GM23338 (cell line): ENCODE data around the gene ANKK1. TPM values are rescaled to one million over a fixed set of nuclear protein-coding genes. Genes with fewer than 3 reads are reported as not detected.

Source experiments
- ATAC-seq: fragments of 200-7000 bp; cut with Tn5 transposase; 3 replicates; pipeline ENCODE4 v1.9.1; 2020
- DNase-seq: peaks from one replicate; pipeline ENCODE4 v3.0.0-alpha.2; 2015; ENCODE audit warnings: low spot score
- H2AFZ ChIP-seq: fragments of 200-600 bp; sonication (generic); 2 replicates; pipeline ENCODE4 v1.8.0; 2016; ENCODE audit warnings: antibody characterized with exemption, mild to moderate bottlenecking, moderate library complexity
- H3F3A ChIP-seq: fragments of 200-600 bp; sonication (generic); replicated peaks from 2 replicates; pipeline ENCODE4 v1.8.0; 2017; ENCODE audit warnings: antibody characterized with exemption, mixed run types, low read depth
- H3K27ac ChIP-seq: fragments of 200-600 bp; sonication (generic); 2 replicates; pipeline ENCODE4 v1.6.1; 2016; ENCODE audit warnings: low read depth
- H3K27me3 ChIP-seq: fragments of 200-600 bp; sonication (generic); 2 replicates; pipeline ENCODE4 v1.8.0; 2016; ENCODE audit warnings: mild to moderate bottlenecking, mixed run types, moderate library complexity; ENCODE audit not compliant: insufficient read depth
- H3K36me3 ChIP-seq: fragments of 200-600 bp; sonication (generic); 2 replicates; pipeline ENCODE4 v1.8.0; 2016; ENCODE audit warnings: mild to moderate bottlenecking; ENCODE audit not compliant: insufficient read depth
- H3K4me1 ChIP-seq: fragments of 200-600 bp; sonication (generic); 2 replicates; pipeline ENCODE4 v1.8.0; 2016; ENCODE audit warnings: mild to moderate bottlenecking, moderate library complexity; ENCODE audit not compliant: insufficient read depth
- H3K4me2 ChIP-seq: fragments of 200-600 bp; sonication (generic); 2 replicates; pipeline ENCODE4 v1.7.1; 2017; ENCODE audit warnings: mixed run types
- H3K4me3 ChIP-seq: fragments of 200-600 bp; sonication (generic); 2 replicates; pipeline ENCODE4 v1.6.1; 2016; ENCODE audit warnings: mixed run types
- H3K79me2 ChIP-seq: fragments of 200-600 bp; sonication (generic); replicated peaks from 2 replicates; pipeline ENCODE4 v1.8.0; 2017; ENCODE audit warnings: mild to moderate bottlenecking; ENCODE audit not compliant: insufficient read depth
- H3K9me2 ChIP-seq: fragments of 200-600 bp; sonication (generic); 2 replicates; pipeline ENCODE4 v1.8.0; 2017; ENCODE audit not compliant: insufficient read depth
- H4K20me1 ChIP-seq: fragments of 200-600 bp; sonication (generic); replicated peaks from 2 replicates; pipeline ENCODE4 v1.8.0; 2017; ENCODE audit warnings: mild to moderate bottlenecking; ENCODE audit not compliant: insufficient read depth
- H3K27ac Mint-ChIP-seq: 2 replicates; pipeline ENCODE4 v1.8.0; 2020; ENCODE audit warnings: inconsistent platforms, mild to moderate bottlenecking, moderate library complexity, mixed read lengths
- H3K27me3 Mint-ChIP-seq: 3 replicates; pipeline ENCODE4 v1.8.0; 2022; ENCODE audit warnings: low read depth, mild to moderate bottlenecking, moderate library complexity, mixed read lengths, inconsistent platforms; ENCODE audit not compliant: insufficient read depth, poor library complexity
- H3K36me3 Mint-ChIP-seq: 3 replicates; pipeline ENCODE4 v1.8.0; 2021; ENCODE audit warnings: low read depth, mild to moderate bottlenecking, inconsistent platforms, moderate library complexity, mixed read lengths
- H3K4me1 Mint-ChIP-seq: 3 replicates; pipeline ENCODE4 v1.8.0; 2020; ENCODE audit warnings: mild to moderate bottlenecking, inconsistent platforms, mixed read lengths
- H3K4me3 Mint-ChIP-seq: 3 replicates; pipeline ENCODE4 v1.8.0; 2021; ENCODE audit warnings: moderate library complexity, mild to moderate bottlenecking, inconsistent platforms, mixed read lengths
- H3K9me3 Mint-ChIP-seq: 3 replicates; pipeline ENCODE4 v1.8.0; 2020; ENCODE audit warnings: moderate library complexity, mild to moderate bottlenecking, inconsistent platforms, mixed read lengths
- CREB1 ChIP-seq: fragments of 250-450 bp; sonication (Bioruptor Pico); IDR thresholded peaks from 2 replicates; pipeline ENCODE4 v1.5.0; 2020; ENCODE audit warnings: low read depth, mild to moderate bottlenecking, moderate library complexity
- CTCF ChIP-seq, 2 experiments: fragments of 200-600 bp in 1 of 2; sonication (generic) in 1 of 2; conservative IDR thresholded peaks; 2 replicates each; pipeline versions ENCODE4 v1.5.1 to v1.6.1; 2016 to 2017; ENCODE audit warnings: antibody characterized with exemption in 2 of 2, low read depth in 2 of 2, mild to moderate bottlenecking in 2 of 2, moderate library complexity in 1 of 2
- ETS1 ChIP-seq: IDR thresholded peaks from 2 replicates; pipeline ENCODE4 v1.6.1; 2016; ENCODE audit warnings: antibody characterized with exemption
- EZH2 ChIP-seq: fragments of 200-600 bp; sonication (generic); IDR thresholded peaks from one replicate; pipeline ENCODE4 v1.8.0; 2017; ENCODE audit warnings: antibody characterized with exemption, mild to moderate bottlenecking, low read depth; ENCODE audit not compliant: unreplicated experiment
- EZH2phosphoT487 ChIP-seq: fragments of 200-600 bp; sonication (generic); IDR thresholded peaks from one replicate; pipeline ENCODE4 v1.8.1; 2018; ENCODE audit warnings: antibody characterized with exemption; ENCODE audit not compliant: unreplicated experiment
- JUNB ChIP-seq: IDR thresholded peaks from one replicate; pipeline ENCODE4 v1.6.1; 2016; ENCODE audit warnings: antibody characterized with exemption; ENCODE audit not compliant: unreplicated experiment
- NANOG ChIP-seq: IDR thresholded peaks from 2 replicates; pipeline ENCODE4 v1.6.1; 2016; ENCODE audit warnings: antibody characterized with exemption, borderline replicate concordance
- POLR2AphosphoS5 ChIP-seq: IDR thresholded peaks from 2 replicates; pipeline ENCODE4 v1.6.1; 2016; ENCODE audit warnings: antibody characterized with exemption, low read depth
- STAT1 ChIP-seq: IDR thresholded peaks from one replicate; pipeline ENCODE4 v1.6.1; 2016; ENCODE audit warnings: antibody characterized with exemption; ENCODE audit not compliant: unreplicated experiment
- ZNF114 ChIP-seq: fragments of 250-450 bp; sonication (Bioruptor Pico); IDR thresholded peaks from 2 replicates; pipeline ENCODE4 v1.5.0; 2020; ENCODE audit warnings: mild to moderate bottlenecking, moderate library complexity
- ZNF331 ChIP-seq: fragments of 250-450 bp; sonication (Bioruptor Pico); IDR thresholded peaks from 2 replicates; pipeline ENCODE4 v1.5.0; 2020; ENCODE audit warnings: low read depth, mild to moderate bottlenecking, moderate library complexity
- polyA plus RNA-seq: library from polyadenylated mRNA; unstranded; fragments of >200 nt; fragmentation: Nextera tagmentation; extraction: Ambion mirVana; gene quantifications from 2 replicates; pipeline ENCODE4 v1.2.1, GENCODE V29; 2016
- total RNA-seq: library from RNA; depleted of rRNA; stranded (reverse); fragments of >200 nt; shearing (Covaris generic); gene quantifications from 2 replicates; pipeline ENCODE4 v1.2.3, GENCODE V29; 2014
- TF ChIP-seq, protein P1 (sequence below): fragments of 250-450 bp; sonication (Bioruptor Pico); IDR thresholded peaks from 2 replicates; pipeline ENCODE4 v1.5.0; 2020; ENCODE audit warnings: mild to moderate bottlenecking, moderate library complexity
- TF ChIP-seq, protein P2 (sequence below): IDR thresholded peaks from one replicate; pipeline ENCODE4 v1.6.1; 2018; ENCODE audit warnings: antibody characterized with exemption; ENCODE audit not compliant: unreplicated experiment

The ANKK1 gene
- total and polyA plus RNA-seq, 2 experiments from 2014 or later, result 0.08 to 0.14 TPM

GRCh38 chr11:113365895-113366294, 21.7 kb upstream of the ANKK1 start:
- no peak overlapping the region for H3K4me3 Mint-ChIP-seq
- Histone ChIP-seq H4K20me1 (no peaks in the 10 kb centered on the region), H3K36me3 (no peaks in the 10 kb centered on the region), H3K27me3 (no peaks in the 10 kb centered on the region), H3K79me2 (no peaks in the 10 kb centered on the region), H3K4me2 (no peak overlapping the region), H3K9me2 (peaks cover 5% of the 10 kb centered on the region; the same call in 1 of the 2 replicates), H3K27ac (no peak overlapping the region), H2AFZ (no peak overlapping the region), H3F3A (no peaks in the 10 kb centered on the region), H3K4me1 (no peaks in the 10 kb centered on the region), H3K4me3 (no peak overlapping the region)
- ATAC-seq (no peak), DNase-seq (no peak)
- H3K9me3 Mint-ChIP-seq, result no peaks in the 10 kb centered on the region
- H3K27ac Mint-ChIP-seq, result no peak overlapping the region
- H3K27me3 Mint-ChIP-seq, result no peaks in the 10 kb centered on the region
- H3K4me1 Mint-ChIP-seq, result peaks cover 18% of the 10 kb centered on the region
- H3K36me3 Mint-ChIP-seq, result no peaks in the 10 kb centered on the region
- TF ChIP-seq ZNF114, result no peak
- no peak for TF ChIP-seq EZH2phosphoT487
- TF ChIP-seq NANOG, result no peak
- no peak for TF ChIP-seq ZNF331 (CRISPR knock-in tag)
- no peak for TF ChIP-seq ETS1
- TF ChIP-seq, protein P1, sequence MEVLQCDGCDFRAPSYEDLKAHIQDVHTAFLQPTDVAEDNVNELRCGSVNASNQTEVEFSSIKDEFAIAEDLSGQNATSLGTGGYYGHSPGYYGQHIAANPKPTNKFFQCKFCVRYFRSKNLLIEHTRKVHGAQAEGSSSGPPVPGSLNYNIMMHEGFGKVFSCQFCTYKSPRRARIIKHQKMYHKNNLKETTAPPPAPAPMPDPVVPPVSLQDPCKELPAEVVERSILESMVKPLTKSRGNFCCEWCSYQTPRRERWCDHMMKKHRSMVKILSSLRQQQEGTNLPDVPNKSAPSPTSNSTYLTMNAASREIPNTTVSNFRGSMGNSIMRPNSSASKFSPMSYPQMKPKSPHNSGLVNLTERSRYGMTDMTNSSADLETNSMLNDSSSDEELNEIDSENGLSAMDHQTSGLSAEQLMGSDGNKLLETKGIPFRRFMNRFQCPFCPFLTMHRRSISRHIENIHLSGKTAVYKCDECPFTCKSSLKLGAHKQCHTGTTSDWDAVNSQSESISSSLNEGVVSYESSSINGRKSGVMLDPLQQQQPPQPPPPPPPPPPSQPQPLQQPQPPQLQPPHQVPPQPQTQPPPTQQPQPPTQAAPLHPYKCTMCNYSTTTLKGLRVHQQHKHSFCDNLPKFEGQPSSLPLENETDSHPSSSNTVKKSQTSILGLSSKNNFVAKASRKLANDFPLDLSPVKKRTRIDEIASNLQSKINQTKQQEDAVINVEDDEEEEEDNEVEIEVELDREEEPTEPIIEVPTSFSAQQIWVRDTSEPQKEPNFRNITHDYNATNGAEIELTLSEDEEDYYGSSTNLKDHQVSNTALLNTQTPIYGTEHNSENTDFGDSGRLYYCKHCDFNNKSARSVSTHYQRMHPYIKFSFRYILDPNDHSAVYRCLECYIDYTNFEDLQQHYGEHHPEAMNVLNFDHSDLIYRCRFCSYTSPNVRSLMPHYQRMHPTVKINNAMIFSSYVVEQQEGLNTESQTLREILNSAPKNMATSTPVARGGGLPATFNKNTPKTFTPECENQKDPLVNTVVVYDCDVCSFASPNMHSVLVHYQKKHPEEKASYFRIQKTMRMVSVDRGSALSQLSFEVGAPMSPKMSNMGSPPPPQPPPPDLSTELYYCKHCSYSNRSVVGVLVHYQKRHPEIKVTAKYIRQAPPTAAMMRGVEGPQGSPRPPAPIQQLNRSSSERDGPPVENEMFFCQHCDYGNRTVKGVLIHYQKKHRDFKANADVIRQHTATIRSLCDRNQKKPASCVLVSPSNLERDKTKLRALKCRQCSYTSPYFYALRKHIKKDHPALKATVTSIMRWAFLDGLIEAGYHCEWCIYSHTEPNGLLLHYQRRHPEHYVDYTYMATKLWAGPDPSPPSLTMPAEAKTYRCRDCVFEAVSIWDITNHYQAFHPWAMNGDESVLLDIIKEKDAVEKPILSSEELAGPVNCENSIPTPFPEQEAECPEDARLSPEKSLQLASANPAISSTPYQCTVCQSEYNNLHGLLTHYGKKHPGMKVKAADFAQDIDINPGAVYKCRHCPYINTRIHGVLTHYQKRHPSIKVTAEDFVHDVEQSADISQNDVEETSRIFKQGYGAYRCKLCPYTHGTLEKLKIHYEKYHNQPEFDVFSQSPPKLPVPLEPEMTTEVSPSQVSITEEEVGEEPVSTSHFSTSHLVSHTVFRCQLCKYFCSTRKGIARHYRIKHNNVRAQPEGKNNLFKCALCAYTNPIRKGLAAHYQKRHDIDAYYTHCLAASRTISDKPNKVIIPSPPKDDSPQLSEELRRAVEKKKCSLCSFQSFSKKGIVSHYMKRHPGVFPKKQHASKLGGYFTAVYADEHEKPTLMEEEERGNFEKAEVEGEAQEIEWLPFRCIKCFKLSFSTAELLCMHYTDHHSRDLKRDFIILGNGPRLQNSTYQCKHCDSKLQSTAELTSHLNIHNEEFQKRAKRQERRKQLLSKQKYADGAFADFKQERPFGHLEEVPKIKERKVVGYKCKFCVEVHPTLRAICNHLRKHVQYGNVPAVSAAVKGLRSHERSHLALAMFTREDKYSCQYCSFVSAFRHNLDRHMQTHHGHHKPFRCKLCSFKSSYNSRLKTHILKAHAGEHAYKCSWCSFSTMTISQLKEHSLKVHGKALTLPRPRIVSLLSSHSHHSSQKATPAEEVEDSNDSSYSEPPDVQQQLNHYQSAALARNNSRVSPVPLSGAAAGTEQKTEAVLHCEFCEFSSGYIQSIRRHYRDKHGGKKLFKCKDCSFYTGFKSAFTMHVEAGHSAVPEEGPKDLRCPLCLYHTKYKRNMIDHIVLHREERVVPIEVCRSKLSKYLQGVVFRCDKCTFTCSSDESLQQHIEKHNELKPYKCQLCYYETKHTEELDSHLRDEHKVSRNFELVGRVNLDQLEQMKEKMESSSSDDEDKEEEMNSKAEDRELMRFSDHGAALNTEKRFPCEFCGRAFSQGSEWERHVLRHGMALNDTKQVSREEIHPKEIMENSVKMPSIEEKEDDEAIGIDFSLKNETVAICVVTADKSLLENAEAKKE (CRISPR knock-in tag), result no peak
- TF ChIP-seq CTCF (conservative IDR thresholded peaks at IDR 0.05; ENCODE audit: low read depth in 2 of 2), result no peak
- TF ChIP-seq EZH2, result no peak
- no peak for TF ChIP-seq STAT1
- TF ChIP-seq CREB1 (CRISPR knock-in tag), result no peak
- no peak for TF ChIP-seq POLR2AphosphoS5
- TF ChIP-seq JUNB, result no peak
- TF ChIP-seq, protein P2, sequence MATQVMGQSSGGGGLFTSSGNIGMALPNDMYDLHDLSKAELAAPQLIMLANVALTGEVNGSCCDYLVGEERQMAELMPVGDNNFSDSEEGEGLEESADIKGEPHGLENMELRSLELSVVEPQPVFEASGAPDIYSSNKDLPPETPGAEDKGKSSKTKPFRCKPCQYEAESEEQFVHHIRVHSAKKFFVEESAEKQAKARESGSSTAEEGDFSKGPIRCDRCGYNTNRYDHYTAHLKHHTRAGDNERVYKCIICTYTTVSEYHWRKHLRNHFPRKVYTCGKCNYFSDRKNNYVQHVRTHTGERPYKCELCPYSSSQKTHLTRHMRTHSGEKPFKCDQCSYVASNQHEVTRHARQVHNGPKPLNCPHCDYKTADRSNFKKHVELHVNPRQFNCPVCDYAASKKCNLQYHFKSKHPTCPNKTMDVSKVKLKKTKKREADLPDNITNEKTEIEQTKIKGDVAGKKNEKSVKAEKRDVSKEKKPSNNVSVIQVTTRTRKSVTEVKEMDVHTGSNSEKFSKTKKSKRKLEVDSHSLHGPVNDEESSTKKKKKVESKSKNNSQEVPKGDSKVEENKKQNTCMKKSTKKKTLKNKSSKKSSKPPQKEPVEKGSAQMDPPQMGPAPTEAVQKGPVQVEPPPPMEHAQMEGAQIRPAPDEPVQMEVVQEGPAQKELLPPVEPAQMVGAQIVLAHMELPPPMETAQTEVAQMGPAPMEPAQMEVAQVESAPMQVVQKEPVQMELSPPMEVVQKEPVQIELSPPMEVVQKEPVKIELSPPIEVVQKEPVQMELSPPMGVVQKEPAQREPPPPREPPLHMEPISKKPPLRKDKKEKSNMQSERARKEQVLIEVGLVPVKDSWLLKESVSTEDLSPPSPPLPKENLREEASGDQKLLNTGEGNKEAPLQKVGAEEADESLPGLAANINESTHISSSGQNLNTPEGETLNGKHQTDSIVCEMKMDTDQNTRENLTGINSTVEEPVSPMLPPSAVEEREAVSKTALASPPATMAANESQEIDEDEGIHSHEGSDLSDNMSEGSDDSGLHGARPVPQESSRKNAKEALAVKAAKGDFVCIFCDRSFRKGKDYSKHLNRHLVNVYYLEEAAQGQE, result no peak
